ENCODE data around the gene IGFL2.
"Not testable (repeated sequence)": the region's sequence is repeated elsewhere in the genome, so short reads cannot be mapped to it uniquely, and the experiment has no call there.

DNA sequence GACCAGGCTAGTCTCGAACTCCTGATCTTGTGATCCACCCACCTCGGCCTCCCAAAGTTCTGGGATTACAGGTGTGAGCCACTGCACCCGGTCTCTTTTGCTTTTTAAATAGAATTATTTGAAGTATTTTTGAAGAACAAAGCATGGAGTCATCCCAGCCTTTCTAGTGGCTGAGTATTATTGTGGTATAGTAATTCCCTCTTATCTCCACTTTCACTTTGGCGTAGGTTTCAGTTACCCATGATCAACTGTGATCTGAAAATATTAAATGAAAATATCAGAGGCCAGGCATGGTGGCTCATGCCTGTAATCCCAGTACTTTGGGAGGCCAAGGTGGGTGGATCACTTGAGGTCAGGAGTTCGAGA lies 44.6 kb downstream of the IGFL2 start:
- TF ChIP-seq, protein P1, sequence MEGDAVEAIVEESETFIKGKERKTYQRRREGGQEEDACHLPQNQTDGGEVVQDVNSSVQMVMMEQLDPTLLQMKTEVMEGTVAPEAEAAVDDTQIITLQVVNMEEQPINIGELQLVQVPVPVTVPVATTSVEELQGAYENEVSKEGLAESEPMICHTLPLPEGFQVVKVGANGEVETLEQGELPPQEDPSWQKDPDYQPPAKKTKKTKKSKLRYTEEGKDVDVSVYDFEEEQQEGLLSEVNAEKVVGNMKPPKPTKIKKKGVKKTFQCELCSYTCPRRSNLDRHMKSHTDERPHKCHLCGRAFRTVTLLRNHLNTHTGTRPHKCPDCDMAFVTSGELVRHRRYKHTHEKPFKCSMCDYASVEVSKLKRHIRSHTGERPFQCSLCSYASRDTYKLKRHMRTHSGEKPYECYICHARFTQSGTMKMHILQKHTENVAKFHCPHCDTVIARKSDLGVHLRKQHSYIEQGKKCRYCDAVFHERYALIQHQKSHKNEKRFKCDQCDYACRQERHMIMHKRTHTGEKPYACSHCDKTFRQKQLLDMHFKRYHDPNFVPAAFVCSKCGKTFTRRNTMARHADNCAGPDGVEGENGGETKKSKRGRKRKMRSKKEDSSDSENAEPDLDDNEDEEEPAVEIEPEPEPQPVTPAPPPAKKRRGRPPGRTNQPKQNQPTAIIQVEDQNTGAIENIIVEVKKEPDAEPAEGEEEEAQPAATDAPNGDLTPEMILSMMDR (IDR thresholded peaks at IDR 0.05): not testable (repeated sequence)
- not testable (repeated sequence) for TF ChIP-seq POLR2A (IDR thresholded peaks at IDR 0.05)

Measured in lower leg skin (tissue), 3 donors.